Measurements from ENCODE around the gene RTF1.

RTF1 gene

GRCh38 chr15:41521614-41522013 lies 104.7 kb downstream of the RTF1 start:
- Histone ChIP-seq H3K27me3 (ENCODE audit: control insufficient read depth, insufficient read depth, low read length) (no peaks in the 10 kb centered on the region), H3K27ac (ENCODE audit: low read depth, low read length) (no peak overlapping the region), H3K4me3 (ENCODE audit: low read length) (no peak overlapping the region), H3K9ac (ENCODE audit: low read length) (no peak overlapping the region), H3K4me1 (ENCODE audit: control insufficient read depth, insufficient read depth, low read length) (no peaks in the 10 kb centered on the region), H3K36me3 (ENCODE audit: control insufficient read depth, insufficient read depth, low read length) (peaks cover 11% of the 10 kb centered on the region)

DNA sequence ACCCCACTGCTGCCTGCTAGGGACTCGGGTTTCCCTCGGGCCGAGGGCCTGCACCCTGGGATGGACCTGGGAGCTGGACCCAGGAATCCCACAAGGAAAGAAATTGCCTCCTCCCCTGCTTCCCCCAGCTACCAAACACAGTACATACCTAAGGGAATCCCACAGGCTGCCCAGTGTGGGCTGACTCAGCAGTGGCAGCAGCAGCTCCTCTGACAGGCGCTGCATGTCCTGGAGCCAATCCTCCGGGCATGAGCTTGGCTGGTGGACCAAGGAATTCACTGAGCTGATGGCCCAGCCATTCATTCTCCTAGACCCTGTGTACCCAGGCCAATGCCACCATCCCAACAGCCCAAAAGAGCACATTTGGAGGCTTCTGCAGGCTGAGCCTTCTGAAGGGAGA lies 106.2 kb downstream of the RTF1 start:
- no peak overlapping the region for H3K4me3 ChIP-seq (ENCODE audit: low read length)
- peaks cover 24% of the 10 kb centered on the region for H3K36me3 ChIP-seq (ENCODE audit: control insufficient read depth, insufficient read depth, low read length)
- no peaks in the 10 kb centered on the region for H3K27me3 ChIP-seq (ENCODE audit: control insufficient read depth, insufficient read depth, low read length)
- no peak overlapping the region for H3K27ac ChIP-seq (ENCODE audit: low read depth, low read length)
- no peak overlapping the region for H3K9ac ChIP-seq (ENCODE audit: low read length)
- no peaks in the 10 kb centered on the region for H3K4me1 ChIP-seq (ENCODE audit: control insufficient read depth, insufficient read depth, low read length)

DNA sequence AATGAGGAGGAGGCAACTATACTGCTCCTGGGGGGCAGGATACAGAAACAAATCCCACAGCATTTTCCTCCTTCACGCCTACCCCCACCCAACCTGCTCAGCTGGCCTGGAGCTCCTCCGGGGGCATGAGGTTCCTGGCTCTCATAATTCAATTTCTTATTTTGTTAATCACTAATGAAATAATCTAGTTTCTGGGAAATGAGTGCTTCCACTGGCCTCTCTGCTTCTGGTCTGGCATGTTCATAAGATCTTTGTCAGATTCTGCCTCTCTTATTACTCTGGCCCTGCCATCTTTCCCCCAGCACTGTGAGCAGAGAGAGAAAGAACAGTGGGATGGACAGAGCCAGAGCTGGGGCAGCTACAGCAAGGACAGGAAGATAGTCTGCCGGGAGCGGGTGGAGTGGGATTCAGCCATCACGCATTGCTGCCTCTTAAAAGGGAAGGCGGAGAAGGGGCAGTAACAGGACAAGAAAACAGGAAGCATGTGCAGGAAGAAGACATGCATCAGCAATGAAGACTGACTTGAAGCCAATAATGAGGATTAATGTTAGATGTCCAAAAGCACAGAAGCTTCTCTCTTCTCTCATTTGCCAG lies 113.6 kb downstream of the RTF1 start:
- no peak overlapping the region for H3K27ac ChIP-seq (ENCODE audit: low read depth, low read length)
- no peak overlapping the region for H3K9ac ChIP-seq (ENCODE audit: low read length)
- H3K36me3 ChIP-seq (ENCODE audit: control insufficient read depth, insufficient read depth, low read length) = peaks cover 52% of the 10 kb centered on the region

More for the DNA sequence above, 113.6 kb downstream of the RTF1 start:
- H3K4me1 ChIP-seq (ENCODE audit: control insufficient read depth, insufficient read depth, low read length) = no peaks in the 10 kb centered on the region
- H3K27me3 ChIP-seq (ENCODE audit: control insufficient read depth, insufficient read depth, low read length) = no peaks in the 10 kb centered on the region
- no peak overlapping the region for H3K4me3 ChIP-seq (ENCODE audit: low read length)
